Measurements from ENCODE around the gene ZP2. TPM values are rescaled to one million over a fixed set of nuclear protein-coding genes. Genes with fewer than 3 reads are reported as not detected.

Gene ZP2
- total and polyA plus RNA-seq, 4 donors: not detected

DNA sequence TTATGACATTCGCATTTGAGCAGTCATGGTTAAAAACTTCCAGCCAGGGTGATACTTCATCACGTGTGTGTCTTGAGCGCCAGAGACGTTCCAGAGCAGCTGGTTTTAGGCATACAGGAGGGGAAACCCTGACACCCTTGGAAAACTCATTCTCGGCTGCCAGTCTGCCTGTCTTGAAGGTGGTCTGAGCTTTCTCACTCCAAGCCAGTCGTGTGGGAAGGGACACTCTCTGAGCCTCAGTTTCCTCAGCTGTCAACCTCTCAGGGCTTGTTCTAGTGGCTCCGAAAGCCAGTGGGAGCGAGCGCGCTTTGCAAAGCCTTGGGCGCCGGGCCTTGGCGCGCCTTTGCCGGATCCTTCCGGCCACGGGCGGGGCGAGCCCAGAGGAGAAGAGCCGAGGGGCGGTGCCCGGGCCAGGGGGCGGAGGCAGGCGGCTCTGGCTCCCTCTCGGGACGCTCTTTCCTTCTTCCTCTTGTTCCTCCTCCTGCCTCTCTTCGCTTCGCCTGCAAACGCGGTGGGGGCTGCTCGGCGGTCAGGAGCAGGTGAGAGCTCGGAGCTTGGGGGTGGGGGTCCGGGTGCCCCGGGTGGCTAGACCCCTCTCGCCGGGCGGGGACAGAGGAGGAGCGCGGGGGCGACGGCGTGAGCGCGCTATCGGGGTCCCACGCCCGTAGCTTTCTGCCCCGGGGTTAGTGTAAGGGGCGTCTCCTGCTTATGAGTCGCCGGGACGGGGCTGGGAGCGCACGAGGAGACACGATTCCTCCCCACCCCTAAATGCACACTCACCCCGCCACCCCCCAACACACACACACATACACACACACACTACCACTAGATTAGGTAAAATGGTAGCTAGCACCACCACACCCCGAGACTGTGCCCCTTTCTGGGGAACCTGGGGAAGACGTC is 52.9 kb downstream of the ZP2 start, which contains the start of gene LDAF1:
LDAF1 (plus strand) TSS at position 467 of the 903 bp plus-strand sequence. CDS start 2,509 bp downstream, outside the sequence.
- Histone ChIP-seq H3K4me3 (ENCODE audit: low read depth in 1 of 3, low read length in 3 of 3) (peak within 1 kb of the TSS; percentile 6 to 63 (median 52)), H3K27me3 (ENCODE audit: control insufficient read depth in 4 of 4, insufficient read depth in 4 of 4, low read length in 3 of 4) (no peaks in the 10 kb centered on the region), H3K9ac (ENCODE audit: low read depth in 1 of 2, low read length in 2 of 2) (no peak within 1 kb of the TSS), H3K9me3 (ENCODE audit: control insufficient read depth in 4 of 4, low read length in 3 of 4) (no peaks in the 10 kb centered on the region), H3K36me3 (ENCODE audit: control insufficient read depth in 4 of 4, insufficient read depth in 3 of 4, low read depth in 1 of 4, low read length in 3 of 4) (no peaks in the 10 kb centered on the region), H3K27ac (ENCODE audit: low read depth in 1 of 2, low read length in 2 of 2) (no peak within 1 kb of the TSS), H3K4me1 (ENCODE audit: control insufficient read depth in 4 of 4, insufficient read depth in 4 of 4, low read length in 3 of 4) (peaks cover 0 to 20% (median 5%) of the 10 kb centered on the region in 4 donors)
- DNase-seq (ENCODE audit: low spot score): peak; percentile 72
- TF ChIP-seq RXRA (IDR thresholded peaks at IDR 0.05) (no peak), RAD21 (IDR thresholded peaks at IDR 0.05) (peak in 1 of 2 donors; percentile 20), NR2F2 (IDR thresholded peaks at IDR 0.05) (no peak), SP1 (IDR thresholded peaks at IDR 0.05) (no peak), EGR1 (IDR thresholded peaks at IDR 0.05; ENCODE audit: low read depth in 2 of 2) (no peak), YY1 (IDR thresholded peaks at IDR 0.05) (no peak)
- TF ChIP-seq, protein P1, sequence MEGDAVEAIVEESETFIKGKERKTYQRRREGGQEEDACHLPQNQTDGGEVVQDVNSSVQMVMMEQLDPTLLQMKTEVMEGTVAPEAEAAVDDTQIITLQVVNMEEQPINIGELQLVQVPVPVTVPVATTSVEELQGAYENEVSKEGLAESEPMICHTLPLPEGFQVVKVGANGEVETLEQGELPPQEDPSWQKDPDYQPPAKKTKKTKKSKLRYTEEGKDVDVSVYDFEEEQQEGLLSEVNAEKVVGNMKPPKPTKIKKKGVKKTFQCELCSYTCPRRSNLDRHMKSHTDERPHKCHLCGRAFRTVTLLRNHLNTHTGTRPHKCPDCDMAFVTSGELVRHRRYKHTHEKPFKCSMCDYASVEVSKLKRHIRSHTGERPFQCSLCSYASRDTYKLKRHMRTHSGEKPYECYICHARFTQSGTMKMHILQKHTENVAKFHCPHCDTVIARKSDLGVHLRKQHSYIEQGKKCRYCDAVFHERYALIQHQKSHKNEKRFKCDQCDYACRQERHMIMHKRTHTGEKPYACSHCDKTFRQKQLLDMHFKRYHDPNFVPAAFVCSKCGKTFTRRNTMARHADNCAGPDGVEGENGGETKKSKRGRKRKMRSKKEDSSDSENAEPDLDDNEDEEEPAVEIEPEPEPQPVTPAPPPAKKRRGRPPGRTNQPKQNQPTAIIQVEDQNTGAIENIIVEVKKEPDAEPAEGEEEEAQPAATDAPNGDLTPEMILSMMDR (IDR thresholded peaks at IDR 0.05; ENCODE audit: low read depth, low read length, missing input control): no peak
- TF ChIP-seq, protein P2, sequence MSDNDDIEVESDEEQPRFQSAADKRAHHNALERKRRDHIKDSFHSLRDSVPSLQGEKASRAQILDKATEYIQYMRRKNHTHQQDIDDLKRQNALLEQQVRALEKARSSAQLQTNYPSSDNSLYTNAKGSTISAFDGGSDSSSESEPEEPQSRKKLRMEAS (IDR thresholded peaks at IDR 0.05): no peak
- 2% methylated on average over 59 of the region's 59 CpGs for WGBS

DNA sequence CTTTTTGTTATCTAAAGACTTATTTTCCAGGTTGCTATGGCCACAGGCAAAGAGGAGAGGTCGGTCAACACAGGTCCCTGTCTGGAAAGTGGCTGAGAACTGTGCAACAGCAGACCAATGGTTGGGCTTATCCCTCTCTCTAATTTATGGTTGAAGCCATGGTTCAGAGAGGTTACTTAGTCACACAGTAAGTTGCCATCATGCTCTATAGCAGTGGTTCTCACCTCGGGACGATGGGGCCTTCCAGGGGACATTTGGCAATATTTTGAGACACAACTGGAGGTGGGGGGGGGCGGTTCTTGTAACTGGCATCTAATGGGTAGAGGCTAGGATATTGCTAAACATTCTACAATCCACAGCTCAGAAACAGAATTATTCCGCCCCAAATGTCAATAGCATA is 53.7 kb downstream of the ZP2 start:
- no peaks in the 10 kb centered on the region for H3K36me3 ChIP-seq (ENCODE audit: control insufficient read depth in 4 of 4, insufficient read depth in 3 of 4, low read depth in 1 of 4, low read length in 3 of 4)
- no peak overlapping the region for H3K9ac ChIP-seq (ENCODE audit: low read depth in 1 of 2, low read length in 2 of 2)
- no peaks in the 10 kb centered on the region for H3K9me3 ChIP-seq (ENCODE audit: control insufficient read depth in 4 of 4, low read length in 3 of 4)
- no peak for DNase-seq (ENCODE audit: low spot score)
- no peak for TF ChIP-seq EGR1 (IDR thresholded peaks at IDR 0.05; ENCODE audit: low read depth in 2 of 2)
- no peak for TF ChIP-seq HNF4G (IDR thresholded peaks at IDR 0.05)
- TF ChIP-seq TAF1 (conservative IDR thresholded peaks at IDR 0.05): no peak
- TF ChIP-seq GABPA (IDR thresholded peaks at IDR 0.05 in 1 of 2, conservative IDR thresholded peaks at IDR 0.05 in 1 of 2): no peak
- TF ChIP-seq RXRA (IDR thresholded peaks at IDR 0.05): no peak
- TF ChIP-seq, protein P2 (IDR thresholded peaks at IDR 0.05): no peak
- no peak for TF ChIP-seq SP1 (IDR thresholded peaks at IDR 0.05)
- no peak for TF ChIP-seq RAD21 (IDR thresholded peaks at IDR 0.05)
- TF ChIP-seq REST (IDR thresholded peaks at IDR 0.05): no peak
- H3K4me3 ChIP-seq (ENCODE audit: low read depth in 1 of 3, low read length in 3 of 3): no peak overlapping the region
- H3K4me1 ChIP-seq (ENCODE audit: control insufficient read depth in 4 of 4, insufficient read depth in 4 of 4, low read length in 3 of 4): peaks cover 0 to 17% (median 5%) of the 10 kb centered on the region in 4 donors
- no peaks in the 10 kb centered on the region for H3K27me3 ChIP-seq (ENCODE audit: control insufficient read depth in 4 of 4, insufficient read depth in 4 of 4, low read length in 3 of 4)
- H3K27ac ChIP-seq (ENCODE audit: low read depth in 1 of 2, low read length in 2 of 2): no peak overlapping the region
- 77% methylated on average over 5 of the region's 5 CpGs for whole genome bisulfite sequencing
